DOHH2 (cell line): Measurements from ENCODE around the gene LENEP.

Source experiments
- CTCF ChIP-seq: fragments of 200-600 bp; sonication (generic); IDR thresholded peaks from one replicate; pipeline ENCODE4 v1.5.1; 2014; ENCODE audit warnings: antibody characterized with exemption, mild to moderate bottlenecking, low read depth, low read length; ENCODE audit not compliant: poor library complexity, severe bottlenecking
- EZH2phosphoT487 ChIP-seq: fragments of 200-600 bp; sonication (generic); IDR thresholded peaks from 2 replicates; pipeline ENCODE4 v1.6.1; 2017; ENCODE audit warnings: borderline replicate concordance, mild to moderate bottlenecking, antibody characterized with exemption, low read length, moderate library complexity, mixed read lengths

DNA sequence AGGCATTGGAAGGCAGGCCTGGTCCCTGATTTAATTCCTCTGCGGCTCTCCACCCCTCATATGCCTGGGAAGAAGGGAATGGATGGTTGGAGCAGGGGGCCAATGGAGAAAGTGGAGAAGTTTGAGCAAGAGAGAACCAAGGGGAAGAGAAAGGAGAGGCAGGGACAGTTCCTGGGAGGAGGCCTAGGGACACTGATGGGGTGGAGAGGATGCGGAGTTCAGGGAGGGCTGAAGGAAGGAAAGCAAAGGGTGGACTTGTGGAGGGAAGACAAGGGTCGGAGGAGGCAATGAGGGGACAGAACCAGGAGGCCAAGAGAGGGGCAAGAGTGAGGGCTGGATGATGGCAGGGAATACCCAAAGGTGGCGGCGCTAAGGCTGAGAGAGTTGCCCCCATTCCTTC is 16.4 kb downstream of the LENEP start:
- TF ChIP-seq CTCF (no peak), EZH2phosphoT487 (no peak)
